Loucy (cell line): ENCODE measurements around the gene TRERF1.

ENCODE experiments used
- H2AFZ ChIP-seq: fragments of 200-600 bp; sonication (generic); 2 replicates; pipeline ENCODE4 v1.6.0; 2016; ENCODE audit warnings: antibody characterized with exemption, mild to moderate bottlenecking, low read length, moderate library complexity
- H3F3A ChIP-seq: fragments of 200-600 bp; 2 replicates; pipeline ENCODE4 v1.6.0; 2016; ENCODE audit warnings: antibody characterized with exemption, low read depth, mild to moderate bottlenecking
- H3K27me3 ChIP-seq: fragments of 200-600 bp; sonication (generic); 2 replicates; pipeline ENCODE4 v1.6.1; 2014; ENCODE audit warnings: low read length, mild to moderate bottlenecking; ENCODE audit not compliant: insufficient read depth, poor library complexity, severe bottlenecking
- H3K36me3 ChIP-seq: fragments of 200-600 bp; sonication (generic); 2 replicates; pipeline ENCODE4 v1.6.1; 2016; ENCODE audit warnings: low read length; ENCODE audit not compliant: insufficient read depth
- H3K4me1 ChIP-seq: fragments of 200-600 bp; sonication (generic); 2 replicates; pipeline ENCODE4 v1.5.1; 2014; ENCODE audit warnings: low read length, mild to moderate bottlenecking; ENCODE audit not compliant: insufficient read depth, poor library complexity, severe bottlenecking
- H3K4me2 ChIP-seq: fragments of 200-600 bp; sonication (generic); 2 replicates; pipeline ENCODE4 v1.6.0; 2014; ENCODE audit warnings: antibody characterized with exemption, low read length, low read depth, mild to moderate bottlenecking; ENCODE audit not compliant: poor library complexity, severe bottlenecking
- H3K4me3 ChIP-seq: fragments of 200-600 bp; sonication (generic); 2 replicates; pipeline ENCODE4 v1.5.1; 2014; ENCODE audit warnings: low read length, mild to moderate bottlenecking, mixed read lengths; ENCODE audit not compliant: poor library complexity, severe bottlenecking
- H3K79me2 ChIP-seq: fragments of 200-600 bp; sonication (generic); 2 replicates; pipeline ENCODE4 v1.6.1; 2014; ENCODE audit warnings: low read length; ENCODE audit not compliant: insufficient read depth
- H3K9ac ChIP-seq: fragments of 200-600 bp; sonication (generic); 2 replicates; pipeline ENCODE4 v1.6.0; 2014; ENCODE audit warnings: mild to moderate bottlenecking, low read depth, low read length, moderate library complexity; ENCODE audit not compliant: poor library complexity, severe bottlenecking
- H3K9me2 ChIP-seq: fragments of 200-600 bp; sonication (generic); replicated peaks from 2 replicates; pipeline ENCODE4 v1.6.1; 2016; ENCODE audit warnings: low read depth, low read length, mixed read lengths
- H3K9me3 ChIP-seq: fragments of 200-600 bp; sonication (generic); 2 replicates; pipeline ENCODE4 v1.6.1; 2014; ENCODE audit warnings: mild to moderate bottlenecking, antibody characterized with exemption, low read length, low read depth; ENCODE audit not compliant: insufficient read depth
- H4K20me1 ChIP-seq: fragments of 200-600 bp; sonication (generic); 2 replicates; pipeline ENCODE4 v1.6.0; 2014; ENCODE audit warnings: antibody characterized with exemption, low read length, mild to moderate bottlenecking; ENCODE audit not compliant: insufficient read depth, poor library complexity, severe bottlenecking
- CTCF ChIP-seq: fragments of 200-600 bp; sonication (generic); conservative IDR thresholded peaks from 2 replicates; pipeline ENCODE4 v1.5.1; 2014; ENCODE audit warnings: mild to moderate bottlenecking, antibody characterized with exemption, low read length
- EZH2phosphoT487 ChIP-seq: fragments of 200-600 bp; IDR thresholded peaks from 2 replicates; pipeline ENCODE4 v1.6.1; 2018; ENCODE audit warnings: antibody characterized with exemption, mild to moderate bottlenecking, moderate library complexity, borderline replicate concordance

TRERF1 gene

GRCh38 chr6:42349753-42350511, 101.8 kb downstream of the TRERF1 start:
- no peak overlapping the region for H3K9ac ChIP-seq
- H3K4me1 ChIP-seq, result no peaks in the 10 kb centered on the region
- TF ChIP-seq EZH2phosphoT487, result no peak
- no peak for TF ChIP-seq CTCF
- H3K79me2 ChIP-seq, result no peaks in the 10 kb centered on the region
- H3K4me3 ChIP-seq, result no peak overlapping the region
- no peaks in the 10 kb centered on the region for H4K20me1 ChIP-seq
- H3F3A ChIP-seq, result no peaks in the 10 kb centered on the region
- H3K9me2 ChIP-seq, result no peaks in the 10 kb centered on the region
- no peak overlapping the region for H3K4me2 ChIP-seq
- H3K9me3 ChIP-seq, result no peaks in the 10 kb centered on the region
- no peaks in the 10 kb centered on the region for H3K27me3 ChIP-seq
- peaks cover 3% of the 10 kb centered on the region; the same call in 1 of the 2 replicates for H3K36me3 ChIP-seq
- H2AFZ ChIP-seq, result no peak overlapping the region

- H3K27me3 ChIP-seq, result no peaks in the 10 kb centered on the region
- H3K4me2 ChIP-seq, result no peak overlapping the region
- no peak overlapping the region for H2AFZ ChIP-seq
- H3K9ac ChIP-seq, result no peak overlapping the region
- no peak overlapping the region for H3K4me3 ChIP-seq
- H4K20me1 ChIP-seq, result peaks cover 3% of the 10 kb centered on the region
- no peaks in the 10 kb centered on the region for H3K79me2 ChIP-seq
- TF ChIP-seq EZH2phosphoT487, result no peak
- TF ChIP-seq CTCF, result no peak
- H3K36me3 ChIP-seq, result peaks cover 3% of the 10 kb centered on the region; the same call in 1 of the 2 replicates
- no peaks in the 10 kb centered on the region for H3K9me2 ChIP-seq
- H3F3A ChIP-seq, result no peaks in the 10 kb centered on the region
- peaks cover 6% of the 10 kb centered on the region for H3K4me1 ChIP-seq
- H3K9me3 ChIP-seq, result no peaks in the 10 kb centered on the region
Observed at GRCh38 chr6:42347456-42347855, 104.3 kb downstream of the TRERF1 start.

DNA sequence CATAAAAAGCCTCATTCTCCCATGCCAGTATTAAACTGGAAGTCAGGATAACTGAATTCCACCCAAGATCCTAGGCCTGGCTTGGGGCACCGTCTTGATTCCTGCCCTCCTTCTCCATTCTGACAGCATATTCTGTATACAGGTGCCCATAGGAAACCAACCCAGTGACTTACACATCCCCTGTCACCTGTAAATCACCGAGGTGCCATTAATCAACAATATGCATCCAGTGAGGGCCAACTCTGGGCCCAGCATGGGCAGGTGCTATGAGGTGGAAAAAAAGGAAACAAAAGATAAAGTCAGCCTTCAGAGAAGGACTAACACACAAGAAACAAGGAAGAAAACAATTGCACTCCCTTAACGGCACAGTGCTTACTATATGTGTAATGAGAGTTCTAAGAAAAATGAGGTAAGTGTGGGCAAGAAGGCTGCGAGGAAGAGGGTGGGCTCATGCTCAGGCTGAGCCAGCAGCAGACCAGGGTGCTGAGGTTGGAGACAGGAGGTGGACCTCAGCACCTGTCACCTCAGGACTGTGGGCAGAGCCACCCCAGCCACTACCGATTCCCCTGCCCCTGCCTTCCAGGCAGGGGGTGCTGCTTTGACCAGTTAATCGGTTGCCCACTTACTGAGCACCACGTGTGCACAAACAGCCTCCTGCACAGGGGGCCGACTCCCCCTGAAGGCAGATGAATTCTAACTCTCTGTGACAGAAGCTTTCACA, 105.9 kb downstream of the TRERF1 start:
- no peak for TF ChIP-seq EZH2phosphoT487
- no peak for TF ChIP-seq CTCF
- Histone ChIP-seq H3K36me3 (no peaks in the 10 kb centered on the region; the same call in 1 of the 2 replicates), H3K9ac (no peak overlapping the region), H4K20me1 (peaks cover 3% of the 10 kb centered on the region), H3K9me3 (no peaks in the 10 kb centered on the region), H3K4me2 (no peak overlapping the region), H3K9me2 (no peaks in the 10 kb centered on the region), H3K27me3 (no peaks in the 10 kb centered on the region), H3K4me3 (no peak overlapping the region), H3K79me2 (no peaks in the 10 kb centered on the region), H3F3A (no peaks in the 10 kb centered on the region), H2AFZ (no peak overlapping the region), H3K4me1 (peaks cover 9% of the 10 kb centered on the region)
